ENCODE data around the gene SLC44A5. TPM values are rescaled to one million over a fixed set of nuclear protein-coding genes. Genes with fewer than 3 reads are reported as not detected.

The SLC44A5 gene
- total RNA-seq, 1 donor from 2014 or later, result 4.1 TPM

- Mint-ChIP-seq H3K9me3 (no peaks in the 10 kb centered on the region), H3K27me3 (ENCODE audit: low read depth) (peaks cover 27% of the 10 kb centered on the region), H3K4me3 (no peak overlapping the region), H3K4me1 (no peaks in the 10 kb centered on the region), H3K27ac (no peak overlapping the region), H3K36me3 (no peaks in the 10 kb centered on the region)
- peak; percentile 76 for TF ChIP-seq CTCF (IDR thresholded peaks at IDR 0.05; ENCODE audit: unreplicated experiment)
- DNase-seq (ENCODE audit: low spot score in 2 of 2, unreplicated experiment in 2 of 2), result no peak
These were observed 21.5 kb upstream of the SLC44A5 start for GRCh38 chr1:75632350-75632949.

- Mint-ChIP-seq H3K4me1 (no peaks in the 10 kb centered on the region), H3K4me3 (no peak overlapping the region), H3K9me3 (no peaks in the 10 kb centered on the region), H3K27me3 (ENCODE audit: low read depth) (peaks cover 39% of the 10 kb centered on the region), H3K27ac (no peak overlapping the region), H3K36me3 (no peaks in the 10 kb centered on the region)
- no peak for TF ChIP-seq CTCF (IDR thresholded peaks at IDR 0.05; ENCODE audit: unreplicated experiment)
- DNase-seq (ENCODE audit: low spot score in 2 of 2, unreplicated experiment in 2 of 2), result no peak
These were observed 20.1 kb upstream of the SLC44A5 start for GRCh38 chr1:75630998-75631397.

- Mint-ChIP-seq H3K36me3 (no peaks in the 10 kb centered on the region), H3K4me3 (no peak overlapping the region), H3K4me1 (no peaks in the 10 kb centered on the region), H3K27me3 (ENCODE audit: low read depth) (peaks cover 45% of the 10 kb centered on the region), H3K9me3 (no peaks in the 10 kb centered on the region), H3K27ac (no peak overlapping the region)
- no peak for DNase-seq (ENCODE audit: low spot score in 2 of 2, unreplicated experiment in 2 of 2)
- no peak for TF ChIP-seq CTCF (IDR thresholded peaks at IDR 0.05; ENCODE audit: unreplicated experiment)
These were observed 19.2 kb upstream of the SLC44A5 start for GRCh38 chr1:75630004-75630594.

GRCh38 chr1:75625795-75626194, 14.9 kb upstream of the SLC44A5 start:
- Mint-ChIP-seq H3K27ac (no peak overlapping the region), H3K9me3 (no peaks in the 10 kb centered on the region), H3K4me1 (no peaks in the 10 kb centered on the region), H3K36me3 (no peaks in the 10 kb centered on the region), H3K27me3 (ENCODE audit: low read depth) (peaks cover 74% of the 10 kb centered on the region), H3K4me3 (no peak overlapping the region)
- no peak for TF ChIP-seq CTCF (IDR thresholded peaks at IDR 0.05; ENCODE audit: unreplicated experiment)
- DNase-seq (ENCODE audit: low spot score in 2 of 2, unreplicated experiment in 2 of 2), result no peak

- Mint-ChIP-seq H3K27me3 (ENCODE audit: low read depth) (peaks cover 89% of the 10 kb centered on the region), H3K4me3 (no peak overlapping the region), H3K4me1 (peaks cover 17% of the 10 kb centered on the region), H3K9me3 (no peaks in the 10 kb centered on the region), H3K27ac (no peak overlapping the region), H3K36me3 (no peaks in the 10 kb centered on the region)
- DNase-seq (ENCODE audit: low spot score in 2 of 2, unreplicated experiment in 2 of 2), result no peak
- no peak for TF ChIP-seq CTCF (IDR thresholded peaks at IDR 0.05; ENCODE audit: unreplicated experiment)
These were observed 7.5 kb upstream of the SLC44A5 start for GRCh38 chr1:75618382-75618781.
